GM21381 (cell line): ENCODE results near the gene SLC25A5.
"Not testable (repeated sequence)": the region's sequence is repeated elsewhere in the genome, so short reads cannot be mapped to it uniquely, and the experiment has no call there.

Source experiments
- ATAC-seq: cut with Tn5 transposase; IDR thresholded peaks from one replicate; pipeline ENCODE4 v1.9.1; 2021; ENCODE audit warnings: mild to moderate bottlenecking, moderate library complexity; ENCODE audit not compliant: unreplicated experiment

Gene SLC25A5

GRCh38 chrX:119475389-119476101, 7.3 kb downstream of the SLC25A5 start:
- no peak for ATAC-seq

DNA sequence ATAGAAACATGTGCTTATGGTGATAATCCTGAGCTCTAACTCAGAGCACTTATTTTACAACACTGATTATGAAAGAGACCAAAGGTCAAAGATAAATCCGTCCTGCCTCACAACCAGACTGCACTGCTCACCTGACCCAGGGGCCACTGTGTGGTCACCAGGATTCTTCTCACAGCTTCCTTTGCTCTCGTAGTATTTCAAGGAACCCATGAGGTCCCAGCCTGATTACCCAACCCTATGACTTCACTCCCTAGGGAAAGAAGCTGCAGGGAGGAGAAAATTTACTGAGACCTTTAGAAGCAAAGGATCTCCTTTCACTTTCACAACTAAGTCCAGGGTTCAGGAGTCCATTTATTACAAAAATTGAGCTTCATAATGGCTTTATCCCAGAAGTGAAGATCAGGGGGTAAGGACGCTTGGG, 9.6 kb downstream of the SLC25A5 start:
- no peak for ATAC-seq

DNA sequence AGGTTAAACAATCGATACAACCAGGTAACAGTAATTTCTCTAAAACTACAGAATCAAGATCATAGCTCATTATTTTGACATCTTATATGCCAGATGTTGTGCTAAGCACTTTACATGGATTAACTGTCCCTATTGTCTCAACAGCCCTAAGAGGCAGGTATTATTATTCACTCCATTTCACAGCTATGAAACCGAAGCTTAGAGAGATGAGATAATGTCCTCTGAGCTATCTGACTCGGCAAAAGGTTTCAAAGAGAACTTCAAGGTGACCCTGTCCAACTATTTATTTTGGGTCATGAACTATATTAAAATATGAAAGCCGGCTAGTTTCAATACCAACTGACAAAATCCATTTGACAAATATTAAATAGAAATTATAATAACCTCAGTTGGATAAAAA, 10.3 kb downstream of the SLC25A5 start:
- no peak for ATAC-seq

DNA sequence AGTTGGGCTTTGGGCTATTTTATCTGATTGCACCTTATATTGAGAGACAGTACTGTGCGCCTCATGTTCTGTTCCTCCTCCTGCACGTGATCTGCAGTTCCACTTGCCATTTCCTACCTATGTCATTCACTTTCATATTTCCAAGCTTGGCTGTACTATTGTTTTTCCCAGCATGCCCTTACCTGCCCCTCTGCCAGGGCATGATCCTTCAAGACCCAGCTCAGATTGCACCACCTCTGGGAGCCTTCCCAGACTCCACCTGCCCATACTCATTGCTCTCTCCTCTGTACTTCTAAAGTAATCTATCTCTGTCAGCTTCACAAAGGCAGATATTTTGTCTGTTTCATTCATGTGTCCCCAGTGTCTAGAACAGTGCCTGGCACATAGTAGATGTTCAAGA, 11.6 kb downstream of the SLC25A5 start:
- no peak for ATAC-seq

- no peak for ATAC-seq
Measured at GRCh38 chrX:119481323-119481801, 13.1 kb downstream of the SLC25A5 start.

GRCh38 chrX:119482041-119482440, 13.8 kb downstream of the SLC25A5 start:
- ATAC-seq, result peak; percentile 14

GRCh38 chrX:119482481-119483480, 14.5 kb downstream of the SLC25A5 start:
- ATAC-seq, result peak; percentile 88

GRCh38 chrX:119486745-119487144, 18.5 kb downstream of the SLC25A5 start:
- no peak for ATAC-seq

- ATAC-seq, result not testable (repeated sequence)
Measured at GRCh38 chrX:119487766-119488165, 19.5 kb downstream of the SLC25A5 start.

- no peak for ATAC-seq
Measured at GRCh38 chrX:119488749-119489148, 20.5 kb downstream of the SLC25A5 start.

DNA sequence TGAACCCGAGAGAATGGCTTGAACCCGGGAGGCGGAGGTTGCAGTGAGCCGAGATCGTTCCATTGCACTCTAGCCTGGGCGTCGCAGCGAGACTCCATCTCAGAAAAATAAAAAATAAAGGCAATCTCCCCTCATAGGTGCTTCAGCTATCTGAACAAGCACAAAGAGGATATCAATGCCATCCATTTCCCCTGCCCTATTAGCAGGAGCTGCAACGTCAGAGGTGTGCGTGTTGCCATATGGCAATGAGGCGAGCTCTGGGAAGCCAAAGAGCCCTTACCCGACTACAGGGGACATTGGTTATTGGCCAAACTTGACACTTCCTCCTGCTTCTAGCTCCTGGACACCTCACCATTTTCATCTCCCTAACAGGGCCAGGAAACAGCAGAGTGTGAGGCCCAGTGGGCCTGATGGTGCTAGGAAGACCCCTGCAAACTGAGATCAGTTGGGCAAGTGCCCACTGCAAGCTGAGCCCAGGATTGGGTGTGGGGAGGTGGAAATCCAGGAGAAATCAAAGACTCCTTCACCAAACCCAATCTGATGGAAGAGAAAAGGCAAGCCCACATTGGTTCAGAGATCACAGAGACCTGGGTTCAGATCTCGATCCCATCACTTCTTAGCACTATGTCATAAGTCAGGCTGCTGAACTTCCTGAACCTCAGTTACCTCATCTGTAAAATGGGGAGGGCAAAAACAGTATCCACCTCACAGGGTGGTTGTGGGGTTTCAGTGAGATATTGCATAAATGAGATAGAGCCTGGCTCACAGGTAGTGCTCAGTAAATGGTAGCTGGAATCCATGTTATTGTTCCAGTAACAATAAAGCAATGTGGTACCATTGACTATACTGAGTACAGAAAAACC, 21.2 kb downstream of the SLC25A5 start:
- no peak for ATAC-seq

GRCh38 chrX:119492463-119492862, 24.2 kb downstream of the SLC25A5 start:
- ATAC-seq, result no peak

- ATAC-seq, result not testable (repeated sequence)
Measured at GRCh38 chrX:119493851-119494495, 25.7 kb downstream of the SLC25A5 start.

- no peak for ATAC-seq
Measured at GRCh38 chrX:119495734-119496726, 27.8 kb downstream of the SLC25A5 start.

GRCh38 chrX:119497185-119497584, 28.9 kb downstream of the SLC25A5 start:
- ATAC-seq, result no peak

DNA sequence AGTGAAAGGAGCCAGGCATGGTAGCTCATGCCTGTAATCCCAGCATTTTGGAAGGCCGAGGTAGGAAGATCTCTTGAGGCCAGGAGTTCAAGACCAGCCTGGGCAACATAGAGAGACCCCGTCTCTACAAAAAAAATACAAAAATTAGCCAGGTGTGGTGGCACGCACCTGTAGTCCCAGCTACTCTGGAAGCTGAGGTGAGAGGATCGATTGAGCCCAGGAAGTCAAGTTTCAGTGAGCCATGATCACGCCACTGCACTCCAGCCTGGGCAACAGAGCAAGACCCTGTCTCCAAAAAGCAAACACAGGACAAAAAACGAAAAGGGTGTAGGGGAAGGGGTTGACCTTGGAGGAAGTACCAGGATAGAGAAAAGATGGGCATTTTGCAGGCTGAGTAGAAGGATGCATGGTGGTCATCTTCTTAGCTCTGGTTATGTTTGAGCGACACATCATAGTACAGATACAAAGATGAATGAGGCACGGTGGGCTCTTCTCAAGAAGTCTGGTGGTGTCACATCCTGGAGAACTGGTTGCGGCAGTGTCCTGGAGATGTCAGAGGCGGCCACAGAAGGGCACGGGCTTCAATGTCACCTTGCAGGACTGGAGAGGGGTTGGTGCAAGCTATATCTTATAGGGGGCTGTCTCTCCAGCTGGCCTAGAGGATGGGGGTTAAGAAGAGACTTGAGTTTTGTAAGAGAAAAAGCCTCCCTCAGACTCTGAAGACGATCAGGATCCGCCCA, 32.0 kb downstream of the SLC25A5 start:
- ATAC-seq, result no peak

DNA sequence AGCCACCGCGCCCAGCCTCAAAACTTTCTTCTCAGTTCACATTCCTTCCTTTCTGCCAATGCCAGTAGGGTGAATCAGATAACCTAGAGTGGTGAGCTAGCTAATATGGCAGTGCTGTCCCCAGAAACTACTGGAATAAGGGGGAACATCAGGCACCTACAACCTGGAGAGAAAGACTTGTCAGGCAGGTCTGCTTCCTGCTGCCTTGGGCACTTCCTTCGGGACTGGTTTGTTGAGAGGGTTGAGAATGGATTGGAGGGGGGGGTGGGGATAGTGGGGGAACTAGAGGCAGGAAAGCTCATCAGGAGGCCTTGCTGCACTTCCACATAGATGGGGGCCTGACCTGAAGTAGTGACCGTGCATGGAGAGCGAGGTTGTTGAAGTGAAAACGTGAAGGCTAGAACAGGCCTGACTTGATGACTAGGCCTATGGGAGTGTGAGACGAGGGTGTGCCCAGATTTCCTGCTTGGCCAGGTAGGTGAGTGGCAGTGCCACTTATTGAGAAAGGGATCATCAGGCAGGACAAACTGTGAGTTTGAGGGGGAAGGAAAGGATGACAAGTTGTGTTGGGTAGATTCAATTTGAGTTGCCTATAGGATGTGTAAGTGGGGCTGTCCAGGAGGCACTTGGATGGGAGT, 33.4 kb downstream of the SLC25A5 start:
- ATAC-seq, result no peak
